Gastroesophageal sphincter (tissue), 3 donors: ENCODE measurements around the gene MCF2L2.

Experiments
- EP300 ChIP-seq: sonication (generic); formaldehyde crosslinking; IDR thresholded peaks from one replicate; pipeline ENCODE4 v1.6.1; 2017; ENCODE audit warnings: antibody characterized with exemption, mild to moderate bottlenecking
- POLR2A ChIP-seq, 2 donors: fragments of 450-650 bp; IDR thresholded peaks; one replicate each; pipeline ENCODE4 v1.6.1; 2017; ENCODE audit warnings: antibody characterized with exemption in 2 of 2, mild to moderate bottlenecking in 2 of 2, moderate library complexity in 1 of 2
- POLR2AphosphoS5 ChIP-seq: sonication (generic); formaldehyde crosslinking; IDR thresholded peaks from one replicate; pipeline ENCODE4 v1.6.1; 2017; ENCODE audit warnings: antibody characterized with exemption
- TF ChIP-seq, protein P1 (sequence below), 4 experiments: fragments of 200-600 bp in 2 of 4; fragments of 450-650 bp in 2 of 4; sonication (generic) in 1 of 4; IDR thresholded peaks; one replicate each; pipeline ENCODE4 v1.5.1; 2017 to 2019; ENCODE audit warnings: antibody characterized with exemption in 4 of 4, mild to moderate bottlenecking in 2 of 4, moderate library complexity in 2 of 4

DNA sequence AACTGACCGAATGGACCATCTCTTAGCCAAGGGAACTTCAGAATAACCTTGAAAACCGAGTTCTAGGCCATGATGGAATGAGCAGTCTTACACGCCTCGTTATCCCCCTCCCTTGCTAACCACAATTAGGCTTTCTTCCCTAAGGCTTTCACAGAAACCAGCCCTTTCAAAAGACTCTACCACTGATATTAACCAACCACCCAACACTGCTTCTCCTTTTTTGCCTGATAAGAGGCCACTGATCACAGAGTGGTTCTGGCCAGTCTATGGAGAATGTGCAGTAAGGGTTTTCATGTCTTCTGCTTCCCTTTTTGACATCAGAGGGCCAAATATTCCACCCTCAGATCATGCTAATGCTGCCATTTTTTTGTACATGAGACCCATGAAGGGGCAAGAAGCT, 59.3 kb downstream of the MCF2L2 start:
- TF ChIP-seq POLR2AphosphoS5: no peak
- TF ChIP-seq, protein P1, sequence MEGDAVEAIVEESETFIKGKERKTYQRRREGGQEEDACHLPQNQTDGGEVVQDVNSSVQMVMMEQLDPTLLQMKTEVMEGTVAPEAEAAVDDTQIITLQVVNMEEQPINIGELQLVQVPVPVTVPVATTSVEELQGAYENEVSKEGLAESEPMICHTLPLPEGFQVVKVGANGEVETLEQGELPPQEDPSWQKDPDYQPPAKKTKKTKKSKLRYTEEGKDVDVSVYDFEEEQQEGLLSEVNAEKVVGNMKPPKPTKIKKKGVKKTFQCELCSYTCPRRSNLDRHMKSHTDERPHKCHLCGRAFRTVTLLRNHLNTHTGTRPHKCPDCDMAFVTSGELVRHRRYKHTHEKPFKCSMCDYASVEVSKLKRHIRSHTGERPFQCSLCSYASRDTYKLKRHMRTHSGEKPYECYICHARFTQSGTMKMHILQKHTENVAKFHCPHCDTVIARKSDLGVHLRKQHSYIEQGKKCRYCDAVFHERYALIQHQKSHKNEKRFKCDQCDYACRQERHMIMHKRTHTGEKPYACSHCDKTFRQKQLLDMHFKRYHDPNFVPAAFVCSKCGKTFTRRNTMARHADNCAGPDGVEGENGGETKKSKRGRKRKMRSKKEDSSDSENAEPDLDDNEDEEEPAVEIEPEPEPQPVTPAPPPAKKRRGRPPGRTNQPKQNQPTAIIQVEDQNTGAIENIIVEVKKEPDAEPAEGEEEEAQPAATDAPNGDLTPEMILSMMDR (IDR thresholded peaks at IDR 0.05): no peak
- TF ChIP-seq POLR2A (IDR thresholded peaks at IDR 0.05): no peak
- TF ChIP-seq EP300: no peak
